ENCODE measurements around the gene HBG2.
"Not testable (repeated sequence)": the region's sequence is repeated elsewhere in the genome, so short reads cannot be mapped to it uniquely, and the experiment has no call there.

The HBG2 gene

GRCh38 chr11:5250543-5251204, 3.9 kb downstream of the HBG2 start:
- DNase-seq (ENCODE audit: low spot score) (no peak), FAIRE-seq (no peak)

DNA sequence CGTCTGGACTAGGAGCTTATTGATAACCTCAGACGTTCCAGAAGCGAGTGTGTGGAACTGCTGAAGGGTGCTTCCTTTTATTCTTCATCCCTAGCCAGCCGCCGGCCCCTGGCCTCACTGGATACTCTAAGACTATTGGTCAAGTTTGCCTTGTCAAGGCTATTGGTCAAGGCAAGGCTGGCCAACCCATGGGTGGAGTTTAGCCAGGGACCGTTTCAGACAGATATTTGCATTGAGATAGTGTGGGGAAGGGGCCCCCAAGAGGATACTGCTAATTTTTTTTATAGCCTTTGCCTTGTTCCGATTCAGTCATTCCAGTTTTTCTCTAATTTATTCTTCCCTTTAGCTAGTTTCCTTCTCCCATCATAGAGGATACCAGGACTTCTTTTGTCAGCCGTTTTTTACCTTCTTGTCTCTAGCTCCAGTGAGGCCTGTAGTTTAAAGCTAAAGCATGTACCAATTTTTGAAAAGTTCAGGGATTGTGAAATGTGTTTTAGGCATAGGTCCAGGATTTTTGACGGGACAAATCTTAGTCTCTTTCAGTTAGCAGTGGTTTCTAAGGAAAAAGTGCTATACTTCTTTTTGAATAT, 4.7 kb downstream of the HBG2 start, which contains the start of gene HBG1:
Gene HBG1, minus strand, starts transcription at position 51 of the 590 bp plus-strand sequence. CDS start 53 bp downstream, outside the sequence.
- FAIRE-seq; DNase-seq (ENCODE audit: low spot score): not testable (repeated sequence)

GRCh38 chr11:5248498-5248897, 6.1 kb downstream of the HBG2 start:
- not testable (repeated sequence) for FAIRE-seq

GRCh38 chr11:5247472-5248192, 6.9 kb downstream of the HBG2 start:
- DNase-seq (ENCODE audit: low spot score) = no peak

More at GRCh38 chr11:5248498-5248897, 6.1 kb downstream of the HBG2 start:
- DNase-seq (ENCODE audit: low spot score) = not testable (repeated sequence)

DNA sequence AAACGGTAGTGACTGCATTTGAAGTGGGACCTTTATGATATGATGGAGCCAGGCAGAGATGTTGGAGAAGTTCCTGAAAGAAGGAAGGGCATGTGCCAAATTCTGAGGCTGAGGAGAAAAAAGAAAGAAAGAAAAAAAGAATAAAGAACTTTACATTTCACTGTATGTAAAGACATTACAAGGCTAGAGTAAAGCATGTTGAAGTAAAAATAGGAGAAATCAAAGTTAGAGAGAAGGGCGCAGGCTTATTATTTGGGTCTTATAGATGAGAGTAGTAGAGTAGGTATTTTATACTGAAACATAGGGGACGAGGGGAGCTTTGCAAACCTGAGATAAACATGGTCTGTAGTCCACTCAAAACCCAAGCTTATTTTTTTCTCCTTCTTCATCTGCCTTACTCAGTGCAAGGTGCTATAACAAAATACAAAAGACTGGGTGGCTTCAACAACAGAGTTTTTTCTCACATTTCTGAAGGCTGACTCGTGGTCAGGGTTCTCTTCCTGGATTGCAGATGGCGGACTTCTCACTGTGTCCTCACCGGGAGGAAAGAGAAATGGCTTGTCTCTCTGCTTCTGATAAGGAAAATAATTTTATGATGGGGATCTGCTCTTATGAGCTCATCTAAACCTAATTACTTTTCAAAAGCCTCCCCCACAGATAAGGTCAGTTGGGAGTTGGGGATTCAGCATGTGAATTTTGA, 7.7 kb downstream of the HBG2 start:
- FAIRE-seq (no peak), DNase-seq (ENCODE audit: low spot score) (no peak)

More at GRCh38 chr11:5247472-5248192, 6.9 kb downstream of the HBG2 start:
- FAIRE-seq = no peak

DNA sequence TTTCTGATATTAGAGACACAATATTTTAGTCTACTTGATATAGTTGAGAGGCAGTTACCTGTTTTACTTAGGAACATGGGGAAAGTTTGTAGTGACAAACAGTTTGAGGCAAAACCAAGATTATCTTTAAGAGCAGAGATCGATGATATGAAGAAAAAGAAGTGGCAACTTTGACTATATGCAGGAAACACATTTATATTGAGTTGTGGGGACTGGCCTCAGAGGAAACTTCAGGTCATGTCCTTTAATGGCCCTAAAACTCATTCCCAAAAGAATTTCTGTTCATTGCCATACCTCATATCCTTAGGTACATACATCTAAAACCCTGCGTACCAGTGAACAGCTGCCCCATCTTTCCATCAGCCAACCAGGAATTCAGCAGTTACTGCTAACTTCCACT, 9.4 kb downstream of the HBG2 start:
- DNase-seq (ENCODE audit: low spot score) = no peak
- no peak for FAIRE-seq

DNA sequence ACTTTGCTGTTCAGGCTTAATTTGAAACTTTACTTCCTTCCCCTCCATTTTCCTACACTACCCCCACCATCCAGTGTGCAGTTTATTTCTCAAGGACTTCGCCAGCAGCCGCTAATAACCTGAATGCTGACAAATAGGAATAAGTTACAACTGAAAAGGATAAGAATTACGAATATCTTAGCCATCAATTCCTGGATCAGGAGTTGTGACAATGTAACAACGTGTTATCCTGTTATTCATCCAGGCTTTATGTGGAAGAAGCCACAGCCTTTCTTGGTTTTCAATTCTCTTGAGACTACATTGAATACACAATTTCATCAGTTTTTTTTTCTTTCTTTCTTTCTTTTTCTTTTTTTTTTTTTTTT, 10.8 kb downstream of the HBG2 start:
- DNase-seq (ENCODE audit: low spot score) (no peak), FAIRE-seq (no peak)

DNA sequence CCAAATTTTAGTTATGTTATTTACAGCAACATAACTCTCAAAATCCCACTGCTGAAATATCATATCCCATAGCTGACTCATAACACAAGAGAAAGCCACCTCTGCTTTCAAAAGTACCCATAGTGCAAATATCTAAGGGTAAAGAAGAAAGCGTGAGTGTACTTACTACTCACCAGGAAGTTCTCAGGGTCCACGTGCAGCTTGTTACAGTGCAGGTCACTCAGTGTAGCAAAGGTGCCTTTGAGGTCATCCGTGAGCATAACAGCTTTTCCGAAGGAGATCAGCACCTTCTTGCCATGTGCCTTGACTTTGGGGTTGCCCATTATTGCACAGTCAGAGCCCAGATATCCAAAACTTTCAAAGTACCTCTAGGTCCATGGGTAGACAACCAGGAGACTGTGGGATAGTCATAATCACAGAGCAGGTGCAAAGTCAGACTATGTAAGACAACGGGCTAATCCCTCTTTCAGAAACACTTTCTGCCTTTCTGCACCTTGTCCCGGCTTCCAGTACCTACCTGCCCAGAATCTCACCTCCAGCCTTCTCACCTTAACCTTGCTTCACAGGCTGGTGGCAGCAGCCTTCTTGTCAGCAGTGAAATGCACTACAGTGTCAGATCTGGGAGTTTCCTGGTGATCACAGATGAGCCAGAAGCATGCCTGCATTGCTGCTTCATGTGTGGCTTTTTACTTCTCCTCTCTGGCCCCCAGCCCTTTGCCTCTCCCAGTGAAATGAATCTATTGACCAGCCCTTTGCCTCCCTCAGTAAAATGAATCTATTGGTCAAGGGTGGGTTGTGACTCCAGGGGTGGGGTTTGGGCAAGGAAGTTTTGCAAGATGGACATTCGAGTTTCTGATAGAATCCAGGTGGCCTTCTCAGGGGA, 11.4 kb downstream of the HBG2 start:
- FAIRE-seq (no peak), DNase-seq (ENCODE audit: low spot score) (no peak)

- DNase-seq (ENCODE audit: low spot score) (no peak), FAIRE-seq (no peak)
Measured at GRCh38 chr11:5242208-5242607, 12.4 kb downstream of the HBG2 start.

- no peak for DNase-seq (ENCODE audit: low spot score)
- no peak for FAIRE-seq
Measured at GRCh38 chr11:5241458-5241857, 13.1 kb downstream of the HBG2 start.

DNA sequence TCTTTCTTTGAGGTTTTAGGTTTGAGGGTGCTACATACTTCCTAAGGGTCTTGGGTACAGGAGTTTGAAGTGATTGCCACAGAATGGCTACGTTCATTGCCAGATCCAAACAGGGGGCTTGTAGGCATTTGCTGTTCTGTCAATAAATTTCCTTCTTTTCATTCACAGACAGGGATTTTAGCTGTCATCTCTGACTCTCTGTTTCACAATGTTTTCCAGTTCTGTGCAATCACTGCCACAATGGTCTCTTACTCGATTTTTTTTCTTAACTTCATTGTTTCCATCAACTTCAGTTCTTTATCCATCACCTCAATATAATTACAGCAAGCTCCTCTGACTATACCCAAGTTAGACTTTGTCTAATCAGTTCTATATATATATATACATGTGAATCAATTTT, 14.1 kb downstream of the HBG2 start:
- DNase-seq (ENCODE audit: low spot score) (no peak), FAIRE-seq (no peak)

- no peak for DNase-seq (ENCODE audit: low spot score)
- no peak for FAIRE-seq
Measured at GRCh38 chr11:5240056-5240455, 14.5 kb downstream of the HBG2 start.

DNA sequence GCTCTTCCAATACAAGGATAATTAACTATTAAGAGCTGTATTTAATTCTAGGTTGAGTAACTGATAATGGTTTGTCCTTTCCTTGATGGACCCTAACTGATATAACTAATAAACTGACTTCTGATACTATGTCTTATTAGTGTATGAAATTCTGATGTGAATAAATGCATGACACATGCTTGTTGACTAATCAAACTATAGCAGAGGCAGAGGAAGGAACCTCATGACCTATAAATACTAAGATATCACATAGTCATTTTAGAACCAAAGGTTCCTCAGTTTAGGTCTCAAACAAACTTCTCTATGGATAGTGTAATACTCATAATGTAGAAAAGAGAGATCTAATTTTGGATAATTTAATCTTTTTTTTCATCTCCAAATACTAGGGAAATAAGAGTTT, 15.5 kb downstream of the HBG2 start:
- DNase-seq (ENCODE audit: low spot score) = no peak
- FAIRE-seq = no peak

GRCh38 chr11:5238486-5238885, 16.1 kb downstream of the HBG2 start:
- FAIRE-seq = no peak
- DNase-seq (ENCODE audit: low spot score) = no peak

- DNase-seq (ENCODE audit: low spot score) = no peak
- FAIRE-seq = no peak
Measured at GRCh38 chr11:5237420-5237819, 17.2 kb downstream of the HBG2 start.

GRCh38 chr11:5235364-5236095, 19.1 kb downstream of the HBG2 start:
- DNase-seq (ENCODE audit: low spot score) (no peak), FAIRE-seq (no peak)

DNA sequence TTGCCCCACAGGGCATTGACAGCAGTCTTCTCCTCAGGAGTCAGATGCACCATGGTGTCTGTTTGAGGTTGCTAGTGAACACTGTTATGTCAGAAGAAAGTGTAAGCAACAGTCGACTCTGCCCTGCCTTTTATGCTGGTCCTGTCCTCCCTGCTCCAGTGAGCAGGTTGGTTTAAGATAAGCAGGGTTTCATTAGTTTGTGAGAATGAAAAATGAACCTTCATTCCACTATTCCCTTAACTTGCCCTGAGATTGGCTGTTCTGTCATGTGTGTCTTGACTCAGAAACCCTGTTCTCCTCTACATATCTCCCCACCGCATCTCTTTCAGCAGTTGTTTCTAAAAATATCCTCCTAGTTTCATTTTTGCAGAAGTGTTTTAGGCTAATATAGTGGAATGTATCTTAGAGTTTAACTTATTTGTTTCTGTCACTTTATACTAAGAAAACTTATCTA, 20.2 kb downstream of the HBG2 start, which contains the start of gene HBD:
Gene HBD, minus strand, starts transcription at position 103 of the 454 bp plus-strand sequence. Its CDS starts 50 bp downstream, at position 53.
- DNase-seq (ENCODE audit: low spot score) = no peak
- no peak for FAIRE-seq

DNA sequence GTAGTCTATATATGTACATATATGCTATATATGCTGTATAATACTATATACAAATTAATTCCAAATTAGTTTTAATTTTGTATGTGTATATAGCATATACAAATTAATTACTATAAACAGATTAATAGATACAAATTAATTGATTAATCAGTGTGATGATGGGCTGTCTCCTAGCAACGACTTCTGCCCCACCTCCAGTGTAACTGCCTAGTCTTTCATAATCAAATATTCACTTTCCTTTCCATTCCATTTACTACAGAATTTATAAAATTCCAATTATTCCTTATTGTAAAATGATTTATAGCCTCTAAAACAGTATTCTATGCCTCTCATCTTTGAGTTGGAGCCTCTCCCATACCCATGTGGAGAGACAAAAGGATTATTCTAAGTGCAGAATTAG, 21.3 kb downstream of the HBG2 start:
- DNase-seq (ENCODE audit: low spot score) = no peak

GRCh38 chr11:5232821-5233220, 21.8 kb downstream of the HBG2 start:
- FAIRE-seq (no peak), DNase-seq (ENCODE audit: low spot score) (no peak)

More for the DNA sequence above, 21.3 kb downstream of the HBG2 start:
- no peak for FAIRE-seq

GRCh38 chr11:5232176-5232575, 22.4 kb downstream of the HBG2 start:
- FAIRE-seq = no peak
- no peak for DNase-seq (ENCODE audit: low spot score)

Measured in urothelium cell line (cell line).